MM.1S (cell line): ENCODE data around the gene EZH1.
"Not testable (repeated sequence)": the region's sequence is repeated elsewhere in the genome, so short reads cannot be mapped to it uniquely, and the experiment has no call there.

ENCODE experiments used
- CTCF ChIP-seq: fragments of 300-600 bp; sonication (generic); IDR thresholded peaks from 2 replicates; pipeline ENCODE4 v1.5.1; 2016; ENCODE audit warnings: antibody characterized with exemption, low read length, mixed read lengths
- EZH2phosphoT487 ChIP-seq: fragments of 300-600 bp; sonication (generic); IDR thresholded peaks from 2 replicates; pipeline ENCODE4 v1.6.1; 2018; ENCODE audit warnings: antibody characterized with exemption, low read length

- not testable (repeated sequence) for TF ChIP-seq EZH2phosphoT487, CTCF
Observed at GRCh38 chr17:42659932-42660274, 84.9 kb downstream of the EZH1 start.
